HG02970 (cell line): ENCODE results near the gene PNMA1.

ENCODE experiments used
- ATAC-seq: cut with Tn5 transposase; IDR thresholded peaks from one replicate; pipeline ENCODE4 v1.9.1; 2021; ENCODE audit warnings: mild to moderate bottlenecking, moderate library complexity, moderate number of reproducible peaks; ENCODE audit not compliant: unreplicated experiment, low FRiP score

Gene PNMA1

DNA sequence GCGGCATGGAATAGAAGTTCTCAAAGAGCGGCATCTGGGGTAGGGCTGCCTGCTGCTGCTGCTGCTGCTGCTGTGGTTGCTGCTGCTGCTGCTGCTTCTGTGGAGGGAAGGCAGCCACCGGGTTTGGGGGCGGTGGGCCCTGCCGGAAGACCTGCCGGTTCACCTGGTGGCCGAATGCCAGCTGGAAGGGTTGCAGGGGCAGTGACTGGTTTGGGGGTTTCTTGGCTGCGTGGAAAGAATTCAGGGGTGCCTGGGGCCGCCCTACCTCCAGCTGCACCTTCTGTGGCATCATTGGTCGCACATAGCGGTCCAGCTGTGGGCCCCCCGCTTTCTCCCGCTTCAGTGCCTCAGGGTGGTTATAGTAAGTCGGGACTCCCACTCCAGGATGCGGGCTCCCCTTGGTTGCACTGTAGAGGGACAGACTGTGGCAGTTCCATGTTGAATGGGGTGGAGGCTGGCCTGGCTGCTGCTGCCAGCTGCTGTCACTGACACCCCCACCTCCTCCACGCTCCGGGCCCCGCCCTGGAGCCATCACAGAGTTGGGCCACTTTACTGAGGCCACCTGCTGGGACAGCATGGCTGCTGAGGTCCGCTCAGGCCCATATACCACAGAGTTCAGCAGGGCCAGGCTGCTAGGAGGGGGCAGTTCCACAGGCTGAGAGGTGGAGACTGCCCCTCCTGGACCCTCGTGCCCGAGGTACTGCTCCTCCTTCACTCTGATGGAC lies 25.2 kb upstream of the PNMA1 start:
- ATAC-seq, result no peak

DNA sequence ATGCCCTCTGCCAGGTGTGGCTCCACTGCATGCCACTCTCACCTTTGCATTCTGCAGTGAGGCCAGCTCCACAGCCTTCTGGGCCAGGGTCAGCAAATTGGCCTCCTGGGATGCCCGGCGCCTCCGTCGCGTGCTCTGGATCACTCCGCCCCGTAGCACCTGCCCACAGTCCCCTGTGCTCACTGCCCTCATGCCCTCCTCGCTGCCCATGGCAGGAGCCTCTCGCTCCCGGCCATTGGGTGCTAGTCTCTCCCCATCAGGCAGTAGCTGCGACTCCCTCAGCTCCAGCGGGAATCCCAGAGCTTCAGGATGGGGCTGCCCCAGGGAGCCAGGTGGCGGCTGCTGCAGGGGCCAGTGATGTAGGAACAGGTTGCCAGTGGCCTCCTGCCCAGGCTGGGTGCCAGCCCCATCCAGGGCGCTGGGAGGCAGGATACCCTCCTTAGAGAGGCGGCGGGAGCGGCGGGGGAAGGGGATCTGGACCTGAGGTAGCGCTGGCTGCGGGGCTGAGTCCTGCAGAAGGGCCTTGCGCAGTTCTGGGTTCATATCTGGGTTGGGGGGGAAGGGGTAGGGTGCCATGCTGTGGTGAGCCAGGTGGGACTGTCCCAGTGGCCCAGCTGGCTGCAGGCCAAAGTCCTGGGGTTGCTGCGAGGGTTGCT lies 24.5 kb upstream of the PNMA1 start:
- ATAC-seq, result no peak

DNA sequence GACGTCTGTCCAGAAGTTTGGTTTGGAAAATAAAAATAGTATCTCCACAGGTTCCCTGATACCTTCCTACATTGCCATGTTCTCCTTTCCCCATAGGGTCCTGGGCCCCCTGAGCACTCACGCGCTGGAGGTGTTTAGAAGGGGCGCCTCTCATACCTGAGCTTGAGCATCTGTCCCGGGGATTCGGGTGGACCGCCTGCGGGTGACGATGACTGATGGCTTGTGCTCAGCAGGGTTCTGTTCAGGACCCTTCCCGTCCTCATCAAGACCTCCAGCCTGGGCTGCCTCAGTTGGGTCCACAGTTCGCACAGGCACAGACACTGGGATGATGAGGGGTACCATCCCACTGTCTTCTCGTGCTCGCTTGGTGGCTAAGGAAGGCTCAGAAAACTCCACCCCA lies 22.7 kb upstream of the PNMA1 start:
- ATAC-seq, result no peak

DNA sequence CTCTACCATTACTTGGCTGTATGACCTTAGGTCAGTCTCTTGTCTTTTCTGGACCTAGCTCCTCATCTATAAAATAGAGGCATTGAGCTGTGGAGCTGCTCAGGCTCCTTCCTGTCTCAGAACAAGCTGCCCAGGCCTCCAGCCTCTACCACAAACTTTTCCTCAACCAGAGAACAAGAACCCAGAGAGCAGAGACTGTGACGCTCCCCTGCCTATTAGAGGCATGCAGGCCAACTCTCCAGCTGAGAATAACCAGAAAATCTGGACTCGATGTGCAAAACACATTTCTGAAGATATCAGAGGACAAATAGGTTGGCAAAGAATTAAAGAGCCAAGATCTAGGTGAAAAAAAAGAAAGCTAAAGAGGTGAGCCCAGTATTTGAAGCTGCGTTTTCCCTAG lies 17.8 kb upstream of the PNMA1 start:
- ATAC-seq, result no peak

DNA sequence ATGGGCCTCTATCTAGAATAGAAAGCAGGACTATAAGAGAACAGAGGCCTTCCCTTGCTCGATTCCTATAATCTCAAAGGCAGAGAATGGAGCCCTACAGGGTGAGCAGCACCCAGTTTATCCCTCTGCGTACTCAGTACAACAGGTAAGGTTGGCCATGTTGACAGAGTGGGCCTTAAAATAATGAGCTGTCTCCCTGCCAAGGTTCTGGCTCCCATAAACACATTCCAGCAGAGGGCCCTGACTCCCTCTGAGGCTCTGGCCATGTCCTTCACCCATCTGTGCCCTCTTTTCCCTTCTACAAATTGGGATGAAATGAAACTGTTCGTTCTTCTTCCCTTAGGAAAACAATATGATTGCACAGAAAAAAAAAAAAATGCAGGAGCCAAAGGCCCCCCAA lies 16.9 kb upstream of the PNMA1 start:
- ATAC-seq, result no peak

DNA sequence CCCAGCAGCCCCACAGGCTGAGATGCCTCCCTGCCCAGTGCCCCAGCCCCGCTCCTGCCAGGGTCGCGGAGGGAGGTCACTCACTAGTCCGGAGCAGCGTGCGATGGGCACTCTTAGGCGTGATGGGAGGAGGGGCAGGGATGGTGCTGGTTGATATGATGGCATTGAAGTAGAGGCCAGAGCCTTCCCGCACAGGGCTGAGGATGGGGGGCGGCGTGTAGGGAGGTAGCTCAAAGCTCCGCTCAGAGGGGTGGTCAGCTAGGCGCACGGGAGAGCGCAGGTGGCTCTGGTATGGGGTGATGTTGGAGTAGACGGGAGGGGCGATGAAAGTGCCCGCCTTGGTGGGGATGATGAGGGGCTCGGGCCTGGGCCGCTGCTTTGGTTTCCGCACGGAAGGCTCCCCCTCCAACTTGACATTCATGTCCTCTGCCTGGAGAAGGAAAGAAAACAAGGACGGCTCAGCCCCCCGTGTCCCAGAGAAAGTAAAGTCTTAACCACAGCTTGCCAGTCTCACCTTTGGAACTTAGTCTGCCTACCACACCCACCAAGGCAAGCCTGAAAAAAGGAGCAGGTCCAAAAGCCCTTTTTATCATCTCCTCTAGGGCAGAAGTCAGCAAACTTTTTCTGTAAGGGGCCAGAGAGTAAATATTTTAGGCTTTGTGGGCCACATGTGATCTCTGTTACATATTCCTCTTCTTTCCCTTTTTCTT lies 15.5 kb upstream of the PNMA1 start:
- no peak for ATAC-seq

DNA sequence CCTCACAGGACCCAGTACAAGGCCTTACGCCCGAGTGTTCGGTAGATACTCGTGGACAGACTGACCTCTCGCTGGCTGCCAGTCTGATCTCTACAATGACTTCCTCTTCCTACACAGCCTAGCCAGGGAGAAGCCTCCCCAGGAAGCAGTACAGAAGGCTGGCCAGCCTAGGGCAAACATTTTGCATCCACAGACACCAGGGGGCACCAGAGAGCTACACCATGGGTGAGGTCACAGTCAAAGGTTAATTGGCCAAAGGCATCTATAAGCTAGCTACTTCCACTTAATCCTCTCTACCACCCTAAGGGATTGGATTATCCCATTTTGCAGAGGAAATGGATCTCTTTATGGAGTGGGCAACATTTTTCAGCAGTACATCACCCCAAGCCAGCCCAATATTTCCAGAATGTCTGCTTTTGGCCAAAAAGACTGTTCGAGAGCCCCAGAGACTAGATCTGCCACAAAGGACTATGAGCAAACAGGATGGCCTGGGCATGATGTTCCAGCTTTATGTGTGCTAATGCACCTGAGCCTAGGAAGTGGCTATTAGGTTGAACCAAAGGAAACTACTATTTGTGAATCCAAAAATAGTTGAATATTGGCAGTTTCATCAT lies 14.6 kb upstream of the PNMA1 start:
- ATAC-seq, result no peak

DNA sequence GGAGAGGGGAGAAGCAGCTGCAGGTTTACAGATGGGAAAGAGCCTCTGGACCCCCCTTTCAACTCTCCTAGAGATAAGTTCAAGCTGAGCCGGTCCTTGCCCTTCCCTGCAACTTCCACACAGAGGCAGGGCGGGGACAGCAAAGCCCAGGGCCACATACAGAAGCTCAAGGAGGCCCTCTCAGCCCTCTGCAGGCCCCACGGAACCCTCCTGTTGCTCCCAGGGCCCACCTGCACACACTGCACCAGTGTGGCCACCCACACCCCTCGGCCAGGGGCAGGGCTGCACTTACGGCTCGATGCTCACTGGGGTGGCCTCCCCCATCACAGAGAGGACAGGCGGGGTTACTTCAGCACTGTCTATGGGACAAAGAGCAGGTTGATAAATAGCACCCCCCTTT lies 13.0 kb upstream of the PNMA1 start:
- no peak for ATAC-seq

DNA sequence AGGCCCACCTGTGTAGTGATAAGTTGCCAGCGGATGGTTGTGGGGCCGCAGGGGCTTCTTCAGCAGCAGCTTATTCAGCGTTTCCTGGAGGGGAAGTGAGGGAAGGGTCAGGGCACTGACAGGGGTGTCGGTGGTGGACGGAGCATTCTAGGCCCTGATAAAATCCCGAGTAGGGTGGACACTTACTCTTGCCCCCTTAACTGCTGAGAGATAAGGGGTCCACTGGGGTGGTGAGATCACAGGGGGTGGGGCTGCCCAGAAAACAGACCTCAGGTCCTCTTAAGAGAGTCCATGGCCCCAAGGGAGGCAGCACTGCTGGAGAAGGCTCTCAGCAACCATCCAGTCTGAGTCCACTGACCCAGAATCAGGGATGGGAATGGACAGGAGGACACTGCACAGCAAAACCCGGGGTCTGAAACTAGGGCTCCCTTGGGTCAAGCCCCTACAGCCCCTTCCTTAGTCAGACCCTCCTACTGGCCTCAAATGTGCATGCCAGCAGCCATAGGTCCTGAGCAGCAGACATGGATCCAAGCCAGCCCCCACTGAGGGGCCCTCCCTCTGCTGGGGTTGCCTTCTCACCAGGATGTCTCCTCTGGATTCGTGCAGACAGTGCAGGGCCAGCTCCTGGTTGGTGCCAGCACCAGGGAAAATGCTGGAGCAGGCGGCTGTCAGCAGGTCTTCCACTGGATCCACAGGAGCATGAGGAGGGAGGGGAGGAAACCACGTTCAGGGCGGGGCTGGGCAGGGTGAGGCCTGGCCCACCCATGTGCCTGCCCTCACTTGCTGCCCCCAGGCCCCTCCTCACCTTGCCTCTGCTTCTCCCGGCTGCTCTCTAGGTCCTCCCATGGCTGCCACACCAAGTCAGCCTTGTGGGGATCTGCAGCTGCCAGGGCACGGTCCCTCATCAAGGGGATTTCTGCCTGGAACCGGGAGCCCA lies 12.1 kb upstream of the PNMA1 start:
- no peak for ATAC-seq

DNA sequence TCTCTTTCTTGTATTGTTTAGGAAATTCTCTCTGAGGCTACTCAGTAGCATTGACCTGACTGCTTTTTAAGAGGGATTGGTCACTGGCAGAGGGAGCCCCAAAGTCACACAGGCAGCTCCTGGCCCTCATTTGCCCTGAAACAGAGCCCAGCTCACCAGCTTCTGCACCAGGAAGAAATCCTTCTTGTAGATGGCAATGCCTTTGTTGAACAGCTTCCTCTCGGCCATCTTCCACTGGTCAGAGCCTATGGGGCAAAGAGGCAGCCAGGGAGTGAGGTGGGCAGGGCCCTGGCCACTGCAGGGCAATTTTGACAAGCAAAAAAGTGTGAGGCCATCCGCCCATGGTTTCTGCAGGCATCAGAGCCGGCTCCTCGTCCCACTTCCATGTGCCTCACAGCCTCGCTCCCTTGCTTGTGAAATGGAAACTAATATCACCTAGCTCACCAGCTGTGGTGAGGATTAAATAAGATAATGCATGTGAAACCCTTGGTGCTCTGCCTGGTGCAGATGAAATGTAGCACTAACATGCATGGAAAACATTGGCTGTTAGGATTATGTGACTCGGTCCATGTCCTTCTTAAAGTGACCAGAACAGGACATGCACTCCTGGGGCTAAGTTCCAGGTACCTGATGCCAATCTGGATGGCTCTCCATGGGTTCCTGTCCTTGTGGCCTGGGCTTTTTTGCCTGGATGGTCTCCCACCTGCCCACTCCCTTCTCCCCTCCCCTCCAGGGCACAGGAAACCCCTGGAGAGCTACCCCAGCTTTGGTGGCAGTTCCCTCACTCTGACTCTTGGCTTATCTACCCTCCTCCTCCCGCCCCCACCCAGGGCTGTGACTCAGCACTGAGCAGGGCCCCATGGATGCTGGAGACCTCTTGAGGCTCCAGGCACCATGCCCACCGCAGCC lies 11.2 kb upstream of the PNMA1 start:
- ATAC-seq, result no peak

DNA sequence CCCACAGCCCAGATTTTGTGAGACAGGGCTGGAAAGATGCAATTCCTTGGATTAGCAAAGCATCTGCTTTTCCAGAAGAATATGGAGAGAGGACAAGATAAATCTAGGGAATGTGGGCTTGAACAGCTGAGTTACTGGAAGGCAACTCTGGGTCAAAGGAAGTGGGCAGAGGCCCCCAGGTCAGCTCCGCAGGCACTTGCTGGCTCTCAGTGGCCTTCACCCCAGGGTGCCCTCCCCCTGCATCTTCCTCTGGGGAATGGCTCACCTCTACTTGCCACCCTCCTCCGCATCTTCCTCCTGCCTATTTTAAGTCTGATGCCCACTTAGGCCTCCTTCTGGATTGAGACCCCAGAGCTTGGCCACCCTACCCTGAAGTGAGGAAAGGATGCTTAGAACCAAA lies 10.5 kb upstream of the PNMA1 start:
- no peak for ATAC-seq

DNA sequence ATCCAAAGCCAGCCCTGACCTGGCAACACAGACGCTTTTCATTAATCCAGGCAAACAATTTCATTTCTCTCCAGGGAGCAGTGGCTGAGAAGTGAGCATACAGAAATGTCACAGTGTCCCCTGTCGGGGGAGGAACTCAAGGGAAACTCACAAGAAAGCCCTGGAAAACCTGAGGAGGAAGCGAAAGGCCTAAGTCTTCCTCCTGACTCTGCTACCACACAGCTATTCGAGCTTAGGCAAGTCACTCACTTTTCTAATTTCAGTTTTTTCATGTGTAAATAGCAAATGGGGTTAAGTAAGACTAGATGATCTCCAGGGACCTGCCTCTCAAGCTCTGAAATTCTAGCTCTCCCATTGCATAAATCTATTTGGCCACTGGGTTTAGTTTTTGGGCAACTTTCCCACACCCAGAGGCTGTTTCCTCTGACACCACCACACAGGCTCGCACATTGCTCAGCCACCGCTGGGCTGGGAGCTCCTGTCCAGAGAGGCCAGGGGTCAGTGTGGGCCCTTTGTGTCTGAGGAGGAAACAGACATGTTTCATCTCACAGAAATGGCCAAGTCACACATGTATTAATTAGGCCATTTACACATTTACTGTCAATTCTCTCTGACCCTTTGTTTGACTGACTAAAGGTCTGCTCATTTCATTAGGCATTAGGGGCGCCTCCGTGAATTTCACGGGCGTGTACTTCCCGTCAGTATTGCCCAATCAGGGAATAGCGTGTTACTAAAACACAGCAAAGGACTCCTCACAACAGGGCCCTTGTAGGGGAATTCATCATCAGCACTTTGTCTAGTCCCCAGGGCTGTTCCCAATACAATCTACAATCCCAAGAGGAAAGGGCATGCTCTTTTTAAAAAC lies 9.8 kb upstream of the PNMA1 start:
- no peak for ATAC-seq

DNA sequence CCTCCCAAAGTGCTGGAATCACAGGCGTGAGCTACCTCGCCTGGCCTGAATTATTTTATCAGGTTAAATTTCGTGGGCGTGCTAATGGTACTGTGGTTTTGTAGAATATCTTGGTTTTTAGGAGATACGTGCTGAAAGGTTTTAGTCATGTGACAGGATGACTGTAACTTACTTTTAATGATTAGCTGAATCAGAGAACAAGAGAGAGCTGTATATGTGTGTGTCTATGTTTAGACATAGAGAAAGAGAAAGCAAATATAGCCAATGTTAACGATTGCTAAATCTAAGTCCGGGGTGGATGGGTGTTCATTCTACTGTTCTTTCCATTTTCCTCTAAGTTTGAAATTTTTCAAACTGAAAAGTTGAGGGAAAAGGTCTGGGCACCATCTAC lies 9.2 kb upstream of the PNMA1 start:
- no peak for ATAC-seq

DNA sequence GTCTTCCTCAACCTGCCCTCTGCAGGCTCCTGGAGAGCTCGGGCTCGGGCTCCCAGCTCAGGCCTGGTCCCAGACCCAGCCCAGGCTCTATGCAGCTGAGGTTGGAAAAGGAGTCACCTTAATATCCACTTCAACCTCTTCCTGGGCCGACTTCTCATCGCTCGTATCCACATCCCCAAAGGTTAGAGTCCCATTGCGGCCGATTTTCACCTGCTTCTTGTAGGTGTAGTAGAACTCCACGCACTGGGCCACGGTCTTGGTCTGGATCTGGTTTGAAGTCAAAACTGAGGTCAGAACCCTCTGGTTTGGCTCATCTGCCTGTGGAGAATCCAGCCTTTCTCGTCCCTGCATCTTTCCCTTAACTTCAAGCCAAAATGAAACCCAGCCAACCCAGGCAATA lies 8.4 kb upstream of the PNMA1 start:
- no peak for ATAC-seq

DNA sequence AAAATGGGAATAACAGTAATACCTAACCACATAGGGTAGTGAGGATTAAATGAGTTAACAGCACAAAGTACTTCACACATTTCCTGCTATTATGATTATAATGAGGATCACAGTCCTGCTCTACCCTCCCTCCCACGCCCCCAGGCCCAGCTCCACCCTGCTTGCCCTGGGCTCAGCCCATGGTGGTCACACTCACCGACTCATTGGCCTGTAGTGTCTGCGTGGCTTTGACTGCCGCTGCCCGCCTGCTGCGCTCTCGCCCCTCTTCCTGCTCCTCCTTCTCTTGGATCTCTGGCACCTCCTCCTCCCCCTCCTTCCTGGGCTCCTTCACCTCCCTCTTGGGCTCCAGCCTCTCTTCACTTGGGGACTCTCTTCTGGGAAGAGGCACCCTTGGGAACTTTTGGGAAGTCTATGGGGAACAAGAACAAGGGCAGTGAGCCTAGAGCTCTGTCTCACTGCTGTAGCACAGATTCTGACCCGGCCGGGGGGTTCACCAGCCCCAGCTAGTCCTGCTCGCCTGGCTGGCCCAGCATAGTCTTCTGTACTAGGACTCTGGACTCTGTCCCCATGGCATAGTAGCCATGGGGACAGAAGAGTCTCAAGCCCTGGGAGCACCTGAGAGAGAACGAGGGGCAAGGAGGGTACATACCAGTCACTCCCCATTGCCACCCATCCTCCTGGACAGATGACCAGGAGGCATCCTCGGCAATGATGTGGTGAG lies 7.1 kb upstream of the PNMA1 start:
- no peak for ATAC-seq

DNA sequence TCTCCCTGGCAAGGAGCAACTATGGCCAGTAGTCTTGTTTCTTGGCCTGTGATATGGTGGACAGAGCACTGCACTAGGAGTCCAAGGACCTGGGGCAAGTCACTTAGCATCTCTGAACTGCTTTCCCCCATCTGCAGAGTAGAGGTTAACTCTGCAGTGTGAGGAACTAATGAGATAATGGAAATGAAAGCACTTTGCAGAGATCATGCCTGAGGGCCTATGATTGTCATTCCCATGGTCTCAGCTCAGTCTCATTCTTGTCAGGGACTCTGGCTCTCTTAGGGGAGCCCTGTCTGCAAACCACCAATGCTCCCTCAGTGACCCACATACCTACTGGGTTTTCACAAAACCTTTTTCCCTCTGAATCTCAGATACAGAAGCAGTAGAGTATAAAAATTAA lies 6.5 kb upstream of the PNMA1 start:
- no peak for ATAC-seq

DNA sequence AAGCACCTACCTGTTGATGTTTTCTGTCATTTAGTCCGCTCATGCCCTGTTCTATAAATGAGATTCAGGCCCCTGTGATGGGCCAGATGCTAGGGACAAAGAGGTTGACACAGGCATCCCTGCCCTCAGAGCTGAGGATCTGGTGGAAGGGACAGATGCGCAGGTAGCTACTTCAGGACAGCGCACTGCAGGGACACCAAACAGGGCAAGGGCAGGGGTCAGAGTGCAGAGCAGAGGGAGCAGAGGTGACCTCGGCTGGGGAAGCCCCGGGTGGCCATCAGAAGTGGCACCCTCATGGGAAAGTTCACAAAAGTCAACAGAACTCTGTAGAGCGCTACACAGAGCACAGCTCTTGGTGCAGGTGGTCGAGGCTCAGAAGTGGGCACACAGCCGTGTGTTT lies 5.6 kb upstream of the PNMA1 start:
- no peak for ATAC-seq

DNA sequence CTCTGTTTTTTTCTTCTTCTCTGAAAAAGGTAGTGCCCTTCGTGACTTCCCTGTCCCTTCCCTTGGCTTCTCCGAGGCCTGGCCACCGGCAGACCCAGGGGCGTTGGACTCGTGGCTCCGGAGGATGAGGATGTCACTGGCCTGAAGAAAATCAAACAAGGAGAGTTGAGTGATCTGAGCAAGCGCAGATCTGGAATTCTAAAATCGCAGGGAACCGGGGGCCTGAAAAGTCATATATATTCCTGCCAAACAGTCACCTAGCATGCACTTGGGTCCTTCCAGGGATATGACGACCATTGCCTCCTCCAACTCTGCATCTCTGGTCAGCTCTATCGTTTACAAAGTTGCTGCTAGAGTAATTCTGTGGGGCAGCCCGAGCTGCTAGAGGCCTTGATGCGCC lies 5.2 kb upstream of the PNMA1 start:
- ATAC-seq, result no peak
